ENCODE results near the gene ZC3H12D.
"Not testable (repeated sequence)": the region's sequence is repeated elsewhere in the genome, so short reads cannot be mapped to it uniquely, and the experiment has no call there.

ZC3H12D gene

GRCh38 chr6:149484733-149485700 lies at the start of gene ZC3H12D:
Gene ZC3H12D, minus strand, starts transcription at chr6:149485014. Its CDS starts 10,471 bp downstream, at chr6:149474543.
- no peak for DNase-seq

DNA sequence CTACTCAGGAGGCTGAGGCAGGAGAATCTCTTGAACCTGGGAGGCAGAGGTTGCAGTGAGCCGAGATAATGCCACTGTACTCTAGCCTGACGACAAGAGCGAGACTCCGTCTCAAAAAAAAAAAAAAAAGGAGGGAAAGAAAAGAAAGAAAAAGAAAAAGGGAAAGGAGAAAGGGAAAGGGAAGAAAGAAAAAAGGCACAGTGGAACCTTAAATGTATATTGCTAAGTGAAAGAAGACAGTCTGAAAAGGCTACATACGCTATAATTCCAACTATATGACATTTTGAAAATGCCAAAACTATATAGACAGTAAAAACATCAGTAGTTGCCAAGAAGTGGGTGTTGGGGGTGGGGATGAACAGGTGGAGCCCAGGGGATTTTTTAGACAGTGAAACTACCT lies 44.8 kb upstream of the ZC3H12D start:
- no peak for DNase-seq

DNA sequence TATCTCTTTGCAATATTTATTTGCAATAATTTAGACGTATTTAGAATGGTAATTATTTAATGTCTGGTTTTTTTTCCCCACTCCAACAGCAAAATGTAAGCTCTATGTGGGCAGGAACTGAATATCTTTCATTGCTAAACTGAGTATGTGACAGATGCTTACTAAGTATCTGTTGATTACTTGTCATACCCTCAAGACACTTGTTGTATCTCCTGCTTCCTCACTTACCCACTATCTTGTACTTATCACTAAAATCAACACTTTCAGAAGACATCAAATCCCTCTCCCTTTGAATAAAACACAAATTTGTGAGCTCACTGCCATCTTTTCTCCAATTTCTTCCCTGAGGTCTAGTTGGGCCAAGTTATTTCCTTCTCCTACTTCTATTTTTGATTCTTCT lies 30.7 kb upstream of the ZC3H12D start:
- DNase-seq, result no peak

DNA sequence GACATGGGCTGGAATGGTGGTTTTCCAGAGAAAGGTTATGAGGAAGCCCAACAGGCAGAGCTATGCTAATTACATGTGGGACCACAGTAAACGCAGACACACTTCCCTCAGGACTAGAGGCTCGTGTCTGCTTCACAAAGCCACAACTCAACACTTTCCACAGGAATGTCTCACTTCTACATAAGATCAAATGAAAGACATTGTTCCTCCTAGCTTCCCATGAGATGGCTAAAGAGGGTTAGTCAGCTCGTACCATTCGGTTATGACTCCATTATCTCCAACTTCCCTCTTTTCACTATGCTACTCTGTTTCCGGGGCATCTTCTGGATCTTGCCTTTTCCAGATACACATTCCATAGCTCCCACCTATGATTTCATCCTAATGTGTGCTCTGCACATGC lies 29.1 kb upstream of the ZC3H12D start:
- DNase-seq, result no peak

- DNase-seq, result no peak
Observed at GRCh38 chr6:149510793-149511512, 26.1 kb upstream of the ZC3H12D start.

DNA sequence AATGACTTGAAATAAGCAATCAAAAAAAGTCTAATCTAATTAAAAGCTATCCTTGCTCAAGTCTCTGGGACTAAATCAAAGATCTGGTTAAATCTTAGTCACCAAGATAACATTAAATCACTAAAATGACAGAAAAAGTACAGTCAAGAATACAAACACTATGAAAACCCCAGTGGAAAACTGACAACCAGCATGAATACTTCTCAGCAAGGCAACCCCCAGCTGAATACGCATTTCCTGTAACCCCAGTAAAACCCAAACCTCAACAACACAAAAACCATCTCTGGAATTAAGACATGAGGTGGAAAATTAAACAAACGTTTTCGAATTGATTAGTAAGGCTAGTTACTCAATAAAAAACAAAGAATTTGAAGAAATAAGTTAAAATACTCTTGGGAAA lies 23.7 kb upstream of the ZC3H12D start:
- DNase-seq, result no peak

GRCh38 chr6:149503872-149504271 lies 19.1 kb upstream of the ZC3H12D start:
- DNase-seq, result no peak

- DNase-seq, result no peak
Observed at GRCh38 chr6:149503276-149503675, 18.5 kb upstream of the ZC3H12D start.

- no peak for DNase-seq
Observed at GRCh38 chr6:149501768-149502167, 17.0 kb upstream of the ZC3H12D start.

GRCh38 chr6:149501201-149501600 lies 16.4 kb upstream of the ZC3H12D start:
- DNase-seq, result no peak

- no peak for DNase-seq
Observed at GRCh38 chr6:149500096-149500495, 15.3 kb upstream of the ZC3H12D start.

DNA sequence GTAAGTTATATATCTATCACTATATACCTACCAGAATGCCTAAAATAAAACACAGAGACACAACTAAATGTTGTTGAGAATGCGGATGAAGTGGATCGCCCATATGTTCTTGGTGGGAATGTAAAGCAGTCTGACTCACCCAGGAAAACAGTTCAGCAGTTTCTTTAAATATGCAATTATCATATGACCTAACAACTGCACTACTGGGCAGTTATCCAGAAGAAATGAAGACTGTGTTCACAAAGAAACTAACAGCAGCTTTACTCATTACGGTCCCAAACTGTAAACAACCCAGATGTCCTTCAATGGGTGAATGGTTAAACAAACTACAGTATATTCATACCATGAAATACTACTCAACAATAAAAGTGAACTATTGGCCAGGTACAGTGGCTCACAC lies 14.3 kb upstream of the ZC3H12D start:
- DNase-seq, result peak; percentile 58

GRCh38 chr6:149497365-149497764 lies 12.6 kb upstream of the ZC3H12D start:
- no peak for DNase-seq

GRCh38 chr6:149496597-149496996 lies 11.8 kb upstream of the ZC3H12D start:
- not testable (repeated sequence) for DNase-seq

- DNase-seq, result not testable (repeated sequence)
Observed at GRCh38 chr6:149495349-149496016, 10.7 kb upstream of the ZC3H12D start.

GRCh38 chr6:149494810-149495209 lies 10.0 kb upstream of the ZC3H12D start:
- DNase-seq, result peak; percentile 44

- no peak for DNase-seq
Observed at GRCh38 chr6:149493761-149494320, 9.0 kb upstream of the ZC3H12D start.

- no peak for DNase-seq
Observed at GRCh38 chr6:149492798-149493343, 8.1 kb upstream of the ZC3H12D start.

DNA sequence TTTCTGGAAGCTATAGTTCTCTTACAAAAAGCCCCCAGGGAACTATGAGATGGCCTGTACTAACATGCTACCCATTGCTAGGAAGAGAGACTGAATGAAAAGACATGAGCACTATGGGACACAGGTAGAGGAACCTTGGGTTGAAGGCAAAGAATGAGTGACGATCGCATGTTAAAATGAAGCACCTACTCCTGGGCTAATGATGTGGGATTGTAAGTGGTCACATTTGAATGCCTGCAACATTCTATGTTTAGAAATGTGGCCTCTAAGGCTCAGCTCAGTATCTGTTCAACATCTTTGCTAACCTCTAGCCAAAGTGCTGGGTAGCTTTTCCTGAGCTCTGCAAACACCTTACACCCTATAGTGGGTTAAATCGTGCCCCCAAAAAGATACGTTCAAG lies 5.2 kb upstream of the ZC3H12D start:
- DNase-seq, result no peak

GRCh38 chr6:149488815-149489214 lies 4.0 kb upstream of the ZC3H12D start:
- no peak for DNase-seq

DNA sequence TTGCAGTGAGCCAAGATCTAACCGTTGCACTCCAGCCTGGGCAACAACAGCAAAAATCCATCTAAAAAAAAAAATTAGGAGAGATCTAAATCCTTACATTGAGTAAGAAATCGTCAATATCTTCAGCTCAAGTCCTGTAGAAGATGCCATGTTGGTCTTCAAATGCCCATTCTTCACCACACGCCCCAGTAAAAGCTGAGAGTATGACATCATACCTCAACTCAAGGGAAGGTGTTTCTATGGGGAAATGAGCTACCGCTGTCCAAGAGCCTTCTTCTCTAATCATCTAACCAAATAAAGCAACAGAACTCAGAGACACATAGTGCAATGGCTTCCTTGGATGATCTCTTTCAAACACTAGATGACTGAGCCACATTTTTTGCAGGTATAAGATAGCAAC lies 2.5 kb upstream of the ZC3H12D start:
- no peak for DNase-seq

GRCh38 chr6:149483849-149484655 lies 762 bp downstream of the ZC3H12D start:
- no peak for DNase-seq
